C4-2B (cell line): Measurements from ENCODE around the gene PRM3.

ENCODE experiments used
- H3K27ac ChIP-seq: fragments of 450-650 bp; 2 replicates; pipeline ENCODE4 v1.5.1; 2017
- ZFX ChIP-seq: fragments of 450-650 bp; IDR thresholded peaks from 2 replicates; pipeline ENCODE4 v1.6.1; 2017
- TF ChIP-seq, protein P1 (sequence below): fragments of 450-650 bp; conservative IDR thresholded peaks from 2 replicates; pipeline ENCODE4 v1.5.1; 2017; ENCODE audit warnings: mild to moderate bottlenecking

Gene PRM3

DNA sequence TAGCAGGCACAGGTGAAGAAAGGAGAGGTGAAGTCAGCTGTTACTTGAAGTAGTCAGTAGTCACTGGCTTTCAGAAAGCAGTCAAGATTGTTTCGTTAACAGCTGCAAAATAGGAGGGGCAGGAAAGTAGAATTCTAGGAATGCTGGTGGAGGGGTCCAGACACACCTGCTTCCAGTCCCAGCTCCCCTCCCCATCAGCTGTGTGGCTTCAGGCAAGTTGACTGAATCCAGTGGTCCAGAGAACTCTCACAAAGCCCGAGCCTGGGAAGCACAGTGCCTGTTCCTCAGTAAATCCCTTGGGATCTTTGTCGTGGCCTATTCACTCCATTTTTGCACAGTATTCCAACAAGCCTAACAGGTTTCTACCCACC, 12.8 kb downstream of the PRM3 start:
- TF ChIP-seq, protein P1, sequence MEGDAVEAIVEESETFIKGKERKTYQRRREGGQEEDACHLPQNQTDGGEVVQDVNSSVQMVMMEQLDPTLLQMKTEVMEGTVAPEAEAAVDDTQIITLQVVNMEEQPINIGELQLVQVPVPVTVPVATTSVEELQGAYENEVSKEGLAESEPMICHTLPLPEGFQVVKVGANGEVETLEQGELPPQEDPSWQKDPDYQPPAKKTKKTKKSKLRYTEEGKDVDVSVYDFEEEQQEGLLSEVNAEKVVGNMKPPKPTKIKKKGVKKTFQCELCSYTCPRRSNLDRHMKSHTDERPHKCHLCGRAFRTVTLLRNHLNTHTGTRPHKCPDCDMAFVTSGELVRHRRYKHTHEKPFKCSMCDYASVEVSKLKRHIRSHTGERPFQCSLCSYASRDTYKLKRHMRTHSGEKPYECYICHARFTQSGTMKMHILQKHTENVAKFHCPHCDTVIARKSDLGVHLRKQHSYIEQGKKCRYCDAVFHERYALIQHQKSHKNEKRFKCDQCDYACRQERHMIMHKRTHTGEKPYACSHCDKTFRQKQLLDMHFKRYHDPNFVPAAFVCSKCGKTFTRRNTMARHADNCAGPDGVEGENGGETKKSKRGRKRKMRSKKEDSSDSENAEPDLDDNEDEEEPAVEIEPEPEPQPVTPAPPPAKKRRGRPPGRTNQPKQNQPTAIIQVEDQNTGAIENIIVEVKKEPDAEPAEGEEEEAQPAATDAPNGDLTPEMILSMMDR: no peak
- TF ChIP-seq ZFX: no peak
- H3K27ac ChIP-seq: no peak overlapping the region

DNA sequence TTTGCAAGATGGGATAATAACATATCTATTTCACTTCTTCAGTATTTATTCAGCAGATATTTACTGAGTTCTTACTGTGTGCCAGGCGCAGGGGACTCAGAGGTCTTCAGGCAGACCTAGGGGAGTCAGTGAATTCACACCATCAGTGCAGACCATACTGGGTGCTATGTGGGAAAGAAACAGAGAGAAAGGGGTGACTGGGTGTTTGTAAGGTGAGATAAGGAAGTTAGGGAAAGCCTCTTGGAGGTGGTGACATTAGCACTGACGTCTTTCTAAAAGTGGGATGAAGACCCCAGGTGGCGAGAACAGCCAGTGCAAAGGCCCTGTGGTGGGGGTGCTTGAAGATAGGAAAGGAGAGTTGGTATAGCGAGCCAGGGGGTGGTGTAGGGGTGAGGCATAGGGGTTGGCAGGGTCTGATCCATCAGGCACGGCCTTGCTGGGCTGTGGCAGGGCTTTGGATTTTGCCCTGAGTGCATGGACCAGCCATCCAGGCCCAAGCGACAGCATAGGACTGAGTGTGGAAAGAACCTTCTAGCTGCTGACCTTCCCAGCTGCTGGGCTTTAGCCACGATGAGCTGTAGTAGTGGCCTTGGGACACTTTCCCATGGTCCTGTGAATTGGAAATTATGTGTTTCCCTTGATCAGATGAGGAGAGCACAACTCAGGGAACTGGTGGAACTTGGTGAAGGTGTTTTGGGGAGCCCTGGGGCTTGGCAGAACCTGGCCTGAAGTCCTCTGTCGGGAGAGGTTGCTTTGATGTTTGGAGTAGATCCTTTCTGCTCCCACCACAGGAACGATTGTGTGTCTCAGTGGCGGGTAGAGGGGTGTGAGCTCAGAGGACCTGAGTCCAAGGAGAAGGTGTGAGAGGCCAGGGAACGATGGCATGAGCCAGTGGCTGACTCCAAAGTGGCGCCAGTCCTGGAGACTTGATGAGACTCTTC, 13.5 kb downstream of the PRM3 start:
- no peak for TF ChIP-seq ZFX
- TF ChIP-seq, protein P1: no peak
- H3K27ac ChIP-seq: no peak overlapping the region

DNA sequence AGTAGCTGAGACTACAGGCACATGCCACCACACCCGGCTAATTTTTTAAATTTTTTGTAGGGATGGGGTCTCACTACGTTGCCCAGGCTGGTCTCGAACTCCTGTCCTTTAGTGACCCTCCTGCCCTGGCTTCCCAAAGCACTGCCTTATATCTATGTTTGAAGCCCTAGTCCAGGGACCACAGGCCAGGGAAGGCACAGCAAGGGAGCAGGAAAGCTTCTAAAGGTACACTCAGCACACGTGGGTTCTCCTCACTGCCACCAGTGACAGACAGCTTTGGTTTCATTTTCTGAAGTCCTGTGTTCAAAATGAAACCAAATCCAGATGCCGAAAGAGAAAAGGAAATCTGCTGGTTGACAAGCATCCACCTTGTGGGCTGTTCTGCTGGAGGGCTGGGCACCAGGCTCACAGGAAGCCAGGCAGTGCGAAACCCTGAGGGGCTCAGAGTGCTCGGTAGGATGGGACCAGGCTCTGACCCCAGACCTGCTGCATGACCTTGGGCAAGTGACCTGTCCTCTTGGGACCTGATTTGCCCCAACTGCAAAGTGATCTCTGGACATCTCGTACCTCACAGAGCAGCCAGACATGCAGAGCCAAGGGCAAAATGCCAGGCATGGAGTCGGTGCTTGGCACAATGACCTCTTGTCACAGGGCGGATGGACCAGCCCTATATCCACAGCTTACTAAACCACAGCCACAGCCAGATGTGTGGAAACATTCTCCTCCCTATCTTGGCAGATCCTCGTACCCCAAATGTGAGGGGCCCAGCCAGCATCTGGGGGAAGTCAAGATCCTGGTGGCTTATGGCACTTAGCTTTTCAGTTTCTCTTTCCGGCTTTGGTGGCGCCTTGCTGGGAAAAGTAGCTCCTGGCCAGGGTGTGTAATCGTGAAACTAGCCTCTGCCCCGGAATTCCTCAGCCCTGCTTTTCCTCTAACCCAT, 14.6 kb downstream of the PRM3 start:
- H3K27ac ChIP-seq: no peak overlapping the region
- no peak for TF ChIP-seq ZFX
- TF ChIP-seq, protein P1: no peak

DNA sequence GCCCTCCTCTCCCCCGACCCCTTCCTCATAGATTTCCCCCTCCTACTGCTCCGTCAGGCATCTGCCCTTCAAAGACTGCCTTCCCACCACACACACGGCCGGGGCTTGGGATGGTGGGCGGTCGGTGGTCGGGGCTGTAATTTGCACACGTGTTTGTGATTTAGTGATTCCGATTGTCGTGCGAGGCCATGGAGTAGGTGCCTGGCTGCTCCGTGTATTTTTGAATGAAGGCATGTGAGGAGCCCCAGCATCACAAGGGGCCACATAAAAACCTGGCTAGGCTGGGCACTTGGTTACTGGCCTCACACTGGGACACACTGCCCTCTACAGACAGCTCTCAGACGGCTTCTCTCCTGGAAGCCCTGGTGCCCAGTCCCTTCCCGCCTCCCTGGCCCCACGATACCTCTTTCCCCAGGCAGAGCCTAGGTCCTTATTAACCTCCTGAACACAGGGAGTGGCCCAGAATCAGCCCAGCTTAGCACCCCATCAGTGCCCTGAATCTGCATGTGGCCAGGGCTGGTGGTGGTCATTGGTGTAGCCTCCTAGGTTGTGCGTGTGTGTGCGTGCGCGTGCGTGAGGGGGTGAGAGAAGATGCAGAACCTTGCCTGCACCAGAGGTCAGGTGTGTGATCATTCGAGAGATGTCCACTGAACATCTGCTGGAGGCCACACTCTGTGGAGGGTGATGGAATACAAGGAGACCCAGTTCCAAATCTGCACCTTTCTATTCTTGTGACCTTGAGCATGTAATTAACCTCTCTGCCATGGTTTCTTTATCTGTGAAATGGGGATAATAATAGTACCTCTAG, 16.1 kb downstream of the PRM3 start:
- TF ChIP-seq ZFX: no peak
- TF ChIP-seq, protein P1: peak; percentile 89
- H3K27ac ChIP-seq: no peak overlapping the region; the same call in 1 of the 2 replicates

DNA sequence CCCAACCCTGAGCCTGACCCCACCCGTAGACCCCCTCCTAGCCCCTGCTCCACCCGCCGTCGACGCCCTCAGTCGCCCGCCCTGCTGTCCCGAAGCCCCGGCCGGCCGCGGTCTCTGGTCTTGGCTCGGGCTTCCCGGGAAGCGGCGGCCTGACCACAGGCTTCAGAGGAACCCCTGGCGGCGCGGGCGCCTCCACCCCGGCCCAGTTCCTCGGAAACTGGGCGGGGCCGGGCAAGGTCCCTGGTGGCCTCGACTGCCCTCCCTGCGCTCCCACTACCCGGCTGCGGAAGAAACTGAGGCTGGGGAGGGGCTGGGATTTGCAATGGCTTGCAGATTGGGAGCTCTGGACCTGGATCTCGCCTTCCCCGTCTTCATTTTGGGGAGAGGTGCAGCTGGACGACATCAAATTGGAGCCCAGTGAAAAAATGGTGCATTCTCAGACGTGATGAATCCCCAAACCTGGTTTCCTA, 16.7 kb downstream of the PRM3 start:
- H3K27ac ChIP-seq: peak overlapping the region; percentile 64; the same call in 1 of the 2 replicates
- TF ChIP-seq ZFX: no peak
- TF ChIP-seq, protein P1: no peak

DNA sequence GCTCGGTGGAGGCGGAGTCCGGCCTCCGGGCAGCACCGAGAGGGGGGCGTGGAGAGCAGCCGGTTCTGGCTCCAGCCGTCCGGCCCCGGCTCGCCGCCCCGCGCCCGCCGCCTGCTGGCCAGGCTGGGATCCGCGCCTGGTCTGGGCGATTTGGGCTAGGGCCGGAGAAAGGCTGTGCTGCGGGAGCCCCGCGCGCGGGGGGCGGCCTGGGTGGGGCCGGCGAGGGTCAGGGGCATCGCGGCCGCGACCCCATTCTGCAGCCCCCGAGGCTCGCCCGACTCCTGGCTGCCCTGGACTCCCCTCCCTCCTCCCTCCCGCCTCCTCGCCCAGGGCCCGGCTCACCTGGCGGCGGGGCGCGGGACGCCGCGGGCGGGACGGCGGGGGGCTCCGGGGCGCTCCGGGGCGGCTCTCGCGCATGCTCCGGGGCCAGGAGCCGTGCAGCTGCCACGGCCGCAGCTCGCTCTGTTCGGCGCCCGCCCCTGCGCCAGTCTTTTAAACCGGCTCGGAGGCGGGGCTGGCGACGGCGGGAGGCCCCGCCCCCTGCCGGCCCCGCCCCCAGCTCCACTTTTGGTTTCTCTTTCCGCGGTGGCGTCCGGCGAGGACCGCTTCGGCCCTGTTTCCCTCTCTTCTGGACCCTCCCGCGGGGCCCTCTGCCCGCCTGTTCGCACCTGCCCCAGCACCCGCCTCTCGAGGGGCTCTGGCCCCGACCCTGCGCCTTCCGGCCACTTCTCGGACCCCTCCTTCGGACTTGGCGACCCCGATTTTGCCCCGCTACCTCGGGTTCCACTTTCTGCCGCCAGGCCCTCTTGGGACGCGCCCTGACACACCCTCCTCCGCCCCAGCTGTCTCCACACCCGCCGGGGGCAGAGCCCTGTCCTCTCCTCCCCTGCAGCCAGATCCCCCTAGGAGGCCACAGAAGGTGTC, 17.4 kb downstream of the PRM3 start, which contains the start of gene SOCS1:
Gene SOCS1, minus strand, starts transcription at position 468 of the 924 bp plus-strand sequence. CDS start 726 bp downstream, outside the sequence.
- peak within 1 kb of the TSS; percentile 64 for H3K27ac ChIP-seq

More for the DNA sequence above, 17.4 kb downstream of the PRM3 start, which contains the start of gene SOCS1:
- peak; percentile 31; the same call in 1 of the 2 replicates for TF ChIP-seq ZFX
- TF ChIP-seq, protein P1: peak; percentile 97
